ENCODE results near the gene GCAT.

- TF ChIP-seq, protein P1, sequence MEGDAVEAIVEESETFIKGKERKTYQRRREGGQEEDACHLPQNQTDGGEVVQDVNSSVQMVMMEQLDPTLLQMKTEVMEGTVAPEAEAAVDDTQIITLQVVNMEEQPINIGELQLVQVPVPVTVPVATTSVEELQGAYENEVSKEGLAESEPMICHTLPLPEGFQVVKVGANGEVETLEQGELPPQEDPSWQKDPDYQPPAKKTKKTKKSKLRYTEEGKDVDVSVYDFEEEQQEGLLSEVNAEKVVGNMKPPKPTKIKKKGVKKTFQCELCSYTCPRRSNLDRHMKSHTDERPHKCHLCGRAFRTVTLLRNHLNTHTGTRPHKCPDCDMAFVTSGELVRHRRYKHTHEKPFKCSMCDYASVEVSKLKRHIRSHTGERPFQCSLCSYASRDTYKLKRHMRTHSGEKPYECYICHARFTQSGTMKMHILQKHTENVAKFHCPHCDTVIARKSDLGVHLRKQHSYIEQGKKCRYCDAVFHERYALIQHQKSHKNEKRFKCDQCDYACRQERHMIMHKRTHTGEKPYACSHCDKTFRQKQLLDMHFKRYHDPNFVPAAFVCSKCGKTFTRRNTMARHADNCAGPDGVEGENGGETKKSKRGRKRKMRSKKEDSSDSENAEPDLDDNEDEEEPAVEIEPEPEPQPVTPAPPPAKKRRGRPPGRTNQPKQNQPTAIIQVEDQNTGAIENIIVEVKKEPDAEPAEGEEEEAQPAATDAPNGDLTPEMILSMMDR (IDR thresholded peaks at IDR 0.05): no peak
- TF ChIP-seq POLR2A (IDR thresholded peaks at IDR 0.05) (peak; percentile 58 to 65), EP300 (IDR thresholded peaks at IDR 0.05) (no peak)
Measured at GRCh38 chr22:37807410-37808293, at the start of gene GCAT.
